Stimulated activated CD8-positive, alpha-beta memory T cell treated with anti-CD3 and anti-CD28 coated beads, Interleukin-15, amount 100 ng/mL, for 1 hour (primary cell): ENCODE measurements around the gene IMP4.

ENCODE experiments used
- DNase-seq: peaks from one replicate; pipeline ENCODE4 v3.0.0-alpha.2; 2020; ENCODE audit warnings: low read depth

The IMP4 gene

GRCh38 chr2:130357864-130358263 lies 15.2 kb downstream of the IMP4 start:
- DNase-seq = no peak

GRCh38 chr2:130358420-130359350 lies 16.0 kb downstream of the IMP4 start:
- DNase-seq = no peak

GRCh38 chr2:130359466-130359865 lies 16.8 kb downstream of the IMP4 start:
- DNase-seq = no peak

GRCh38 chr2:130363479-130363878 lies 20.8 kb downstream of the IMP4 start:
- DNase-seq = no peak

GRCh38 chr2:130365075-130365474 lies 22.4 kb downstream of the IMP4 start:
- no peak for DNase-seq

GRCh38 chr2:130365963-130366362 lies 23.3 kb downstream of the IMP4 start:
- DNase-seq = no peak

- no peak for DNase-seq
Observed at GRCh38 chr2:130366720-130367119, 24.0 kb downstream of the IMP4 start.

GRCh38 chr2:130368786-130369185 lies 26.1 kb downstream of the IMP4 start:
- DNase-seq = no peak

GRCh38 chr2:130369311-130369964 lies 26.7 kb downstream of the IMP4 start:
- no peak for DNase-seq

GRCh38 chr2:130369965-130370341 lies 27.3 kb downstream of the IMP4 start:
- no peak for DNase-seq

- no peak for DNase-seq
Observed at GRCh38 chr2:130370490-130370889, 27.8 kb downstream of the IMP4 start.

- DNase-seq = no peak
Observed at GRCh38 chr2:130371723-130372054, 29.0 kb downstream of the IMP4 start.

GRCh38 chr2:130372055-130372832 lies 29.5 kb downstream of the IMP4 start:
- peak; percentile 32 for DNase-seq

GRCh38 chr2:130372833-130373807 lies 30.4 kb downstream of the IMP4 start:
- DNase-seq = no peak

GRCh38 chr2:130373808-130374365 lies 31.2 kb downstream of the IMP4 start:
- no peak for DNase-seq

- DNase-seq = no peak
Observed at GRCh38 chr2:130374587-130375290, 32.0 kb downstream of the IMP4 start.

- DNase-seq = no peak
Observed at GRCh38 chr2:130375291-130376266, 32.9 kb downstream of the IMP4 start.

- DNase-seq = no peak
Observed at GRCh38 chr2:130376433-130377293, 34.0 kb downstream of the IMP4 start.
